Activated CD4-positive, alpha-beta T cell treated with anti-CD3 and anti-CD28 coated beads, Interleukin-2, amount 50 U/mL, for 24 hours (primary cell): ENCODE measurements around the gene GNAZ.
"Not testable (repeated sequence)": the region's sequence is repeated elsewhere in the genome, so short reads cannot be mapped to it uniquely, and the experiment has no call there.

Source experiments
- DNase-seq, 2 donors: peaks; one replicate each; pipeline ENCODE4 v3.0.0-alpha.2; 2020; ENCODE audit warnings: low read depth in 1 of 2, low spot score in 1 of 2

GNAZ gene

GRCh38 chr22:23130697-23131096 is 60.4 kb downstream of the GNAZ start:
- DNase-seq, result no peak

GRCh38 chr22:23131931-23132330 is 61.6 kb downstream of the GNAZ start:
- no peak for DNase-seq

- no peak for DNase-seq
Observed at GRCh38 chr22:23132376-23133091, 62.2 kb downstream of the GNAZ start.

GRCh38 chr22:23133922-23134321 is 63.6 kb downstream of the GNAZ start:
- no peak for DNase-seq

GRCh38 chr22:23136991-23137390 is 66.7 kb downstream of the GNAZ start:
- DNase-seq, result not testable (repeated sequence)

GRCh38 chr22:23137468-23137867 is 67.1 kb downstream of the GNAZ start:
- DNase-seq, result no peak

- peak in 1 of 2 donors; percentile 7 for DNase-seq
Observed at GRCh38 chr22:23137905-23138561, 67.7 kb downstream of the GNAZ start.

GRCh38 chr22:23138584-23139435 is 68.5 kb downstream of the GNAZ start:
- DNase-seq, result no peak

- DNase-seq, result no peak
Observed at GRCh38 chr22:23140385-23140784, 70.1 kb downstream of the GNAZ start.

GRCh38 chr22:23142546-23143105 is 72.3 kb downstream of the GNAZ start:
- no peak for DNase-seq

- DNase-seq, result no peak
Observed at GRCh38 chr22:23143119-23143518, 72.8 kb downstream of the GNAZ start.

GRCh38 chr22:23144432-23144831 is 74.1 kb downstream of the GNAZ start:
- no peak for DNase-seq

GRCh38 chr22:23144932-23145877 is 74.9 kb downstream of the GNAZ start, which contains the start of gene RAB36:
Gene RAB36, plus strand, starts transcription at chr22:23145477. Its CDS starts 1,140 bp downstream, at chr22:23146617.
- DNase-seq, result peak; percentile 45 to 78

- DNase-seq, result no peak
Observed at GRCh38 chr22:23145878-23146470, 75.7 kb downstream of the GNAZ start.

GRCh38 chr22:23146478-23147205 is 76.3 kb downstream of the GNAZ start:
- no peak for DNase-seq

GRCh38 chr22:23147617-23148387 is 77.5 kb downstream of the GNAZ start:
- DNase-seq, result no peak

- no peak for DNase-seq
Observed at GRCh38 chr22:23149743-23150238, 79.5 kb downstream of the GNAZ start.

- no peak for DNase-seq
Observed at GRCh38 chr22:23150762-23151161, 80.4 kb downstream of the GNAZ start.
